GM21529 (cell line): ENCODE data around the gene COX4I1.
A peak's percentile ranks its signal among the peaks of the same experiment; 100 is the strongest.
"Not testable (repeated sequence)": the region's sequence is repeated elsewhere in the genome, so short reads cannot be mapped to it uniquely, and the experiment has no call there.

Experiments used
- ATAC-seq: cut with Tn5 transposase; IDR thresholded peaks from one replicate; pipeline ENCODE4 v1.9.1; 2021; ENCODE audit not compliant: unreplicated experiment

Gene COX4I1

DNA sequence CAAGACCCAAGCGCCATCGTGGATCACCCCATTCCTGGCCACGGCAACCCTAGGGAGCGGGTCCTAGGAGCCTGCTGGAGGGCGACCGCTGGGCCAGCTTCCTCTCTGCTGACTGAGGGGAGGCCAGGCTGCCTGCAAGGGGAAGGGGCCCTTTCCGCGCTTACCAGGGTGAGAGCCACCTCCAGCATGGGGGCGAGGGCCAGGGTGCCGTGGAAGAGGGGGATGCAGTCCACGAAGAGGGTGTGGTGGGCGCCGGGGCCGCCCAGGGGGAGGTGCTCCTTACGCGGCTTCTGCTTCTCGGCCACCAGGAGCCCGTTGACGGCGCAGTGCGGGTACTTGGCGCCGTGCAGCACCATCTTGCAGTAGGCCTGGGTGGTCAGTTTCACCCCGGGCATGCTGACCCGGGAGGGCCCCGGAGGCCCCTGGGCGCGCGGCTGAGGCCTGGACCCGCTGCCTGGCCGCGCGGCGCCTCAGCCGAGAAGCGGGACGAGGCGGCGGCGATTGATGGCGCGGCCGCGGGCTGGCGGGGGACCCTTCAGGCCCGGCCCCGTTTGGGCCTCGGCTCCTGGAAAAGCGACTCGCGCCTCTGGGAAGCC lies 496 bp upstream of the COX4I1 start:
- peak; percentile 19 for ATAC-seq

DNA sequence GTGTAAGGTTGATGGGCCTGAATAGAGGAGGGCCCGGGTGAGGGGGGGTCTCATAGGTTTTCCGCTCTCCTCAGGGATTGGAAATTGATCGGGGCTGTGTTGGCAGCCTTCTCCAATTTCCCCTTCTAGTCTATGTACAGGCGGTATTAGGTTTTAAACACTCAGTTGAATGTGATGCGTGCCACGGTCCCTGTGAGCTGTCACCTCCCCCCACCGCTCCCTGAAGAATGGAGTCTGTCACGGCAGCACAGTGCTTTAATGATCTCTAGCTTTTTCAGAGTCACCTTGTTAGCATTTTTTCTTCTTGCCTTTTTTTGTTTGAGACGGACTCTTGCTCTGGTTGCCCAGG lies 800 bp downstream of the COX4I1 start:
- ATAC-seq: no peak

DNA sequence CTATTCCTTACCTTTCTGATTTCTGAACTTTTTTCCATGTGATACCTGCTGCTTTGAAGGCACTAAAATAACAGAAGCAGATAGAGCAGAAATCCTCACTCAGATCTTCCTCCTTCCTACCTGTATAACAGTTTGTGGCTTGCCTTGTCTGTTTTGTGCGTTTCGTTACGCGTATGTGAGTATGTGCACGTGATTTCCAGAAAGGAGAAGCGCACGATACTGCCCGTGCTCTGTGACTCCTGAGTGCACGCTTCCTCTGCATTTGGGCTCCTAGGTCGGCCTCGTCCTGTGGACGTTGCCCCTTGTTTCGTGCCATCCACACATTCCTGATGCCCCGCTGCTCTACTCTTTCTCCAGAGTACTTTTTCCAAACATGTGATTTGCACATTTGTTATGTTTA lies 4.1 kb downstream of the COX4I1 start:
- no peak for ATAC-seq

DNA sequence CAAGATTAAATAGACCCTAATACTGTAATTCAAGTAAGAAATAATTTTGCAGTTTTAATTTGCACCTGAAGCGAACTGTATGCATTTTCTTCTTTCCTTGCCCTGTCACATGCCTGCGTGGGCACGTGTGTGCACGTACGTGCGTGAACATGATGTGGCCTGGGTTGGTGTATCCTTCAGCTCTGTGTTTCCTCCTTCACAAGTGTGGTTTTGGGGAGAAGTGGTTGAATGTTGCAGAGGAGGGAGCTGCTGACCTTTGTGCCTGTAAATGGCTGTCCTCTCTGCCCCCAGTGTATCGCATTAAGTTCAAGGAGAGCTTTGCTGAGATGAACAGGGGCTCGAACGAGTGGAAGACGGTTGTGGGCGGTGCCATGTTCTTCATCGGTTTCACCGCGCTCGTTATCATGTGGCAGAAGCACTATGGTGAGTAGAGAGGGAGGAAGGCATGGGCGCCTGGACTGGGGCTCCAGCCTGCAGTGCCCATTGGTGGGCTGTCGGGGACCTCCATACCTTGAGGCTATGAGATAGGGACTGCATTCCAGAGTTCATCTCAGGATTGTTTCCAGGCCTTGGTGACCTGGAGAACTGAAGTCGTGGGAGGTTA lies 6.0 kb downstream of the COX4I1 start:
- no peak for ATAC-seq

DNA sequence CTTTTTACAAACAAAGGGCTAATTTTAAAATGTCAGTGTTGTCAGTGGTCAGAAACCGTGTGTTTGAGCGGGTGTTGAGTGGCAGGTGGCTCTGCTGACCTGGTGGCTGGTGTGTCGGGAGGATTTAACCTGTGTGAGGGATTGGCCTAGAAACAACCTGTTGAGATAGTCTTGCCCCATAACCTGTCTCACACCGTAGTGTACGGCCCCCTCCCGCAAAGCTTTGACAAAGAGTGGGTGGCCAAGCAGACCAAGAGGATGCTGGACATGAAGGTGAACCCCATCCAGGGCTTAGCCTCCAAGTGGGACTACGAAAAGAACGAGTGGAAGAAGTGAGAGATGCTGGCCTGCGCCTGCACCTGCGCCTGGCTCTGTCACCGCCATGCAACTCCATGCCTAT lies 7.0 kb downstream of the COX4I1 start:
- no peak for ATAC-seq

DNA sequence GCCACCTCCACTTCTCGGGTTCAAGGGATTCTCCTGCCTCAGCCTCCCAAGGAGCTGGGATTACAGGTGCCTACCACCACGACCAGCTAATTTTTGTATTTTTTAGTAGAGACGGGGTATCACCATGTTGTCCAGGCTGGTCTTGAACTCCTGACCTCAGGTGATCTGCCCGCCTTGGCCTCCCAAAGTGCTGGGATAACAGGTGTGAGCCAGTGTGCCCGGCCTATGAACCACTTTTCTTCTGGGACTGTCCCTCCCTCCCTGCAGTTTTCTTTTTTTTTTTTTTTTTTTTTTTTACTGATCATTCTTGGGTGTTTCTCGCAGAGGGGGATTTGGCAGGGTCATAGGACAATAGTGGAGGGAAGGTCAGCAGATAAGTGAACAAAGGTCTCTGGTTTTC lies 7.8 kb downstream of the COX4I1 start:
- ATAC-seq: not testable (repeated sequence)

DNA sequence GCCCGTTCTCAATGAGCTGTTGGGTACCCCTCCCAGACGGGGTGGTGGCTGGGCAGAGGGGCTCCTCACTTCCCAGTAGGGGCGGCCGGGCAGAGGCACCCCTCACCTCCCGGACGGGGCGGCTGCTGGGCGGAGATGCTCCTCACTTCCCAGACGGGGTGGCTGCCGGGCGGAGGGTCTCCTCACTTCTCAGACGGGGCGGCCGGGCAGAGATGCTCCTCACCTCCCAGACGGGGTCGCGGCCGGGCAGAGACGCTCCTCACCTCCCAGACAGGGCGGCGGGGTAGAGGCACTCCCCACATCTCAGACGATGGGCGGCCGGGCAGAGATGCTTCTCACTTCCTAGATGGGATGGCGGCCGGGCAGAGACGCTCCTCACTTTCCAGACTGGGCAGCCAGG lies 8.6 kb downstream of the COX4I1 start:
- not testable (repeated sequence) for ATAC-seq

DNA sequence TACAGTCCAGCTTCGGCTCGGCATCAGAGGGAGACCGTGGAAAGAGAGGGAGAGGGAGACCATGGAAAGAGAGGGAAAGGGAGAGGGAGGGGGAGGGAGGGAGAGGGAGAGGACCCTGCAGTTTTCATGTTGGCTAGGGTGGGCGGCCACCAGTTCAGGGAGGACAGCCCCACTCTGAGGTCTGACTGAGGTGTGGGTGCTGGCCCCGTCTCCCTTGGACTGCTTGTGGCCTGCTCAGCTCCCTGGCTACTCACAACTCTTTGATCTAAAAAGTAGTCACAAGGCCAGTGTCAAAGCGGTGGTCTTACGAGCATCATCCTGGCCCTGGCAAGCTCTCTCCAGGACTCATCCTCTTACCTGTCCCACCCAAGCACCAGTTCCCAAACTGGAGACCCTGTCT lies 9.4 kb downstream of the COX4I1 start:
- ATAC-seq: no peak

DNA sequence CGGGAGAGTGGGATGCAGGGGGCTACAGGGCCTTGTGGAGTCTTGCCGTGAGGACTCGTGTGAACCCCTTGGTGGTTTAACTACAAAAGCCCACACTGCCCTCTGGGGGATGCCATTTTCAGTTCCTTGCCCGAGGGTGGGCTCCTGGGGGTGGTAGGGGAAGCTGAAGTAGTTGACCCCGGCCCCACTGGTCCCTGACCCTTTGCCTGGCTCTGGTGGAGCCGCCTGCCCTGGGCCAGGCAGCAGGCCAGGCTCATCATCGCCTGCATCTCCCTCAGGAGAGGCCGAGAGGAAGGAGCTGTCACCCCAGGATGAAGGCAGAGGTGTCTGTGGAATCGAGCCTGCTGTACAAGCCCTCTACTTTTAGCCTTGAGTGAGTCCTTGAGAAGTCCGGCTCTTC lies 10.2 kb downstream of the COX4I1 start:
- no peak for ATAC-seq

DNA sequence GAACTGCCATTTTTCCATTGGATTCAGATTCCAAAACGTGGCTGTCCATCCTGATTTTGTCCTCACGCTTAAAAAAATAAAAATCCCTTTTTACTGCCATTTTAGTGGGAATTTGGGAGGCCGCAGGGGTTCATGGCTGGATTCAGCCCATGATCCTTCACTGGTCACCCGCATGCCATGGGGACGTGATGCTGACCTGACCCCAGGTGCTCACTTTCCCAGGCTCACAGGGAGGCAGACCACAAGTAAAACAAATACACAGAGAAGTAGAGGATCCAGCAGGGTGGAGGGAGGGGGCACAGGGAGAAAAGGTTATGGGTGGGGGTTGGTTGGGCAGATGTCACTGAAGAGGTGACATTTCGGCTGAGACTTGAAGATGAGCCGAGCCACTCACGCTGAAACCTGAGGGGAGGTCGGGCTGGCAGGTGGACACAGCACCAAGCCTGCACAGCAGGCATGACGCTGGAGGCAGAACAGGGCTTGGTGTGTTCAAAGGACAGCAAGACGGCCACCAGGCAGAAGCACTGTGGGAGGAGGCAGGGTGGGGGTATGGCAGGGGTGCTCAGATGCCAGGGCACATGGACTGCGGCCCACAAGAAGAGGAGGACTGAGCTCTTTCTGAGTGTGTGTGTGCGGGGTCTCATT lies 10.7 kb downstream of the COX4I1 start:
- no peak for ATAC-seq

DNA sequence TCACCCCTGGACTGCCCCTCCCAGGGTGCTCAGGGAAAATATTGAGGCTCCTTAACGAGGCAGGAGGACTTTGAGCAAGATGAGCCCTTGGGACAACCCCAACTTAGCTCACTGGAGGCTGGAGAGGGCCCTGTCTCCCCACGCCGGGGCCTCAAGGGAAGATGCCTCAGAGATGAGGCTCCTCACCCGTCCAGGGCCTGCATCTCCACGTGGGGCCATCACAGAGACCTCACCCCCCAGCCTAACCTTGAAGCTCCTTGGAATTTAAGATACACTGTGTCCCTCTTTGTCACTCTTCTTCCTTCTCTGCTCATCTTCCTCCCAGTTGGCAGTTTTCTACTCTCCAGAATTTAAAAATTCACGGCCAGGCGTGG lies 11.2 kb downstream of the COX4I1 start:
- no peak for ATAC-seq

DNA sequence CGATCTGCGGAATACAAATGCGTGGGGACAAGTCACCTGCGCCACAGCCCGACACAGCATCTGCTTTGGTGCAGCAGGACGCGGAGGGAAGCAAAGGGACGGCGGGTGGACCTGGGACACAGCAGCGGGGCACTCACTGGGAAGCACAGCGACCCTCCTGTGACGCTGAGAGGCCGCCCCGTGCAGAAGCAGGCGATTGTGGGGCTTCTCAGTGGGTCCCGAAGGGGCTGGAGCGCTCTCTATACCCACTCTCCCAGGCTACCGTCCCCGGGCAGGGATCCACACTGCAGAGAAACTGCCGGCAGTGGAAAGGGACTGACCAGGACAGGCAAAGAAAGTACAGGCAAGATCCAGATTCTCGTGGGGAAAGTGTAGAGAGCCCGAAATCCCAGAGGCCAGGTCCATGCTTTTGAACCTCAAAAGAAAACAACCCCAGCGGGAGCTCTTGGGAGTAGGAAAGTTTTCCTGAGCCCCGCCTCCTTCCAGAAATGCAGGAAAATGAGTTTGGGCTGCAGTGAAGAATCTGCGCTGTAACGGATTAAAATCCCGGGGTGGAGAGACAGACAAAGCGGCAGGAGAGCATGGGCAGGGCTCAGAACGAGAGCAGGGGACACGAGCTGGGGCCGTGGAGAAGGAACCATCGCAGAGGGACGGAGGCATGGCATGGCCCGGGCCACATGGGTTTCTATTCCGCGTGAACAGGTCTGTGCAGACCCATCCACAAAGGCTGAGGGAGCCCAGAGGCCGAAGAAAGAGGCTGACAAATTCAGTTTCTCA lies 12.7 kb downstream of the COX4I1 start:
- no peak for ATAC-seq

DNA sequence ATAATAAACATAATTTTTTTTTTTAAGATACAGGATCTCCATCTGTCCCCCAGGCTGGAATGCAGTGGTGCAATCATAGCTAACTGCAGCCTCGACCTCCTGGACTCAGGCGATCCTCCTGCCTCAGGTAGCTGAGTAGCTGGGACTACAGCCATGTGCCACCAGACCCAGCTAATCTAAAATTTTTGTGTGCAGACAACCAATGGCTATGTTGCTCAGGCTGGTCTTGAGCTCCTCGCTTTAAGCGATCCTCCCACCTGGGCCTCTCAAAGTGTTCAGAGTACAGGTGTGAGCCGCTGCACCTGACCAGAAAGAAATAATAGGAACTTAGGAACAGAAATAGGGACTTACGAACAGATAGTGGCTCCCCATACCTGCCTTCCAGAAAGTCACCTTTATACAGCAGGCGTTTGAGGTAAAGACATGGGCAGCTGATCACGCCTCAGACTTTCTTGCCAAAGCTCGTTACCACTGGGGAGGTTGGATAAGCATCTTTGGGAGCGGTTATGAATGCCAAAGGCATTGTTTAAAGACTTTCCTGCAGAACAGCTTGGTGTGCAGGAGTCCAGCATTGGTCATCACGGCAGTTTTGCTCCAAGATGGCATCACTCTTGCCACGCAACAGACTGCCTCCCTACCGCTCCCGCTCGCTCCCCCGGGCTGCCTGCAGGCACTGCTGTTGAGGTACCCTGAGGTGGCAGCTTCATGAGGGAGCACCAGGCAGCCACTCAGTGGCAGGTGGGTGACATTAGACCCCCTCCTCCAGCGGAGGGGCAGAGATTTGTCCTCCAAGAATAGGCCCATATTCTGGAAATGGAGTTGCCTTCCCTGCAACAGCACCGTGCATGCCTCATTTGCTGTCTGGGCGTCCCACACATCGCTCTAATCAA lies 13.6 kb downstream of the COX4I1 start:
- no peak for ATAC-seq

DNA sequence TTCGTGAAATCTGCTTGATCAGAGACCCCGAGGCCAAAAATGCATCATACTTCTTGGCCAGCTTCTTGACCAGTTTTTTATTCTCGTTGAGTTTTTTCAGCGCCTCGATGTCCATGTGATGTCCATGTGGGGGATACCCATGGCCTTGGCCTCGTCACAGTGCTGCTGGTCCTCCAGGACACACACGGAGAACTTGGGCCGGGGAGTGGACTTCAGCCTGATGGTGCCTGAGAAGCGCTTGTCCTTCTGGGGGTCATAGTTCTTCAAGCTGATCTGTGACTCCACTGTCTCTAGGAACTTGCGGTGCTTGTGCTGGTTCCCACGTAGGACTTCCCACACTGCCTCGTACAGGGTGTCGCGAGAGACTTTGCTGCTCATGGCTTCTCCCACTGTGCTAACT lies 16.7 kb downstream of the COX4I1 start:
- no peak for ATAC-seq

DNA sequence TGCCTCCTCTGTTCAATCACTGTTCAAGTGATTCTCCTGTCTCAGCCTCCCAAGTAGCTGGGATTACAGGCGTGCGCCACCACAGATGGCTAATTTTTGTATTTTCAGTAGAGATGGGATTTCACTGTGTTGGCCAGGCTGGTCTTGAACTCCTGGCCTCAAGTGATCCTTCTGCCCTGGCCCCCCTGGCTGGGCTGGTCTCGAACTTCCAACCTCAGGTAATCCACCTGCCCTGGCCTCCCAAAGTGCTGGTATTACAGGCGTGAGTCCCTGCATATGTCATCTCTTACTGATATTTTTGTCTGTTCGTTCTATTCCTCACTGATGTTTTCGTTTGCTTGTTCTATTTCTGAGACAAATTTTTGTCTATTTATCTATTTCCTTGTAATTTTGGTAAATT lies 17.7 kb downstream of the COX4I1 start:
- not testable (repeated sequence) for ATAC-seq

DNA sequence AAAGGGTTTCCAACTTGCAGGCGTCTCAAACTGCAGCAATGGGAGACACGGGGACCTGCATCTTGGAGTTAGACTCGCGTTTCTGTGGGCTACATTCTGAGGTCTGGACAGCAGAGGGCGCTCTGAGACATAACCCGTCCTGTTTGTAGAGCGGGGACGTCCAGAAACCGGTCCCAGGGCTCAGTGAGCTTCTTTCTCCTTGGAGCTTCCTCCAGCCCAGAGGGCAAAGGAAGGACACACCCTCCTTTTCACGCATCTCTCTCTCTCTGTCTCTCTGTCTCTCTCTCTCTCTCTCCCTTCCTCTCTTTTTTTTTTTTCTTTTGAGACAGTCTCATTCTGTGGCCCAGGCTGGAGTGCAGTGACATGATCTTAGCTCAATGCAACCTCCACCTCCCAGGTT lies 19.8 kb downstream of the COX4I1 start:
- peak; percentile 64 for ATAC-seq

DNA sequence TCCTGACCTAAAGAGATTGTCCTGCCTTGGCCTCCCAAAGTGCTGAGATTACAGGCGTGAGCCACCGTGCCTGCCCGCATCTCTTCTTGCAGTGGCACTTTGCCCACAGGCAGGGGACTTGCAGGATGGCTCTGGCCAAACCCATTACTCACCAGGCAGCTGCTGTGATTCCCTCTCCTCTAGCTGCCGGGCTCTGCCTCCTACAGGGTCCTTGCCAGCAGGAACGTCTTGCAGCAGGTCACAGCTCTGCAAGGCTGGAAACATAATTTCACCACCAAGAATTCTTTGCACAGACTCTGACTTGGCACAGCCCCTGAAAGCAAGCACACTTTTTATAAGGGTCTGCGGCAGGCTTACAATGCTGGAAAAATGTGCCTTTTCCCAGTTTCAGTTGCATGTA lies 20.3 kb downstream of the COX4I1 start:
- ATAC-seq: no peak

DNA sequence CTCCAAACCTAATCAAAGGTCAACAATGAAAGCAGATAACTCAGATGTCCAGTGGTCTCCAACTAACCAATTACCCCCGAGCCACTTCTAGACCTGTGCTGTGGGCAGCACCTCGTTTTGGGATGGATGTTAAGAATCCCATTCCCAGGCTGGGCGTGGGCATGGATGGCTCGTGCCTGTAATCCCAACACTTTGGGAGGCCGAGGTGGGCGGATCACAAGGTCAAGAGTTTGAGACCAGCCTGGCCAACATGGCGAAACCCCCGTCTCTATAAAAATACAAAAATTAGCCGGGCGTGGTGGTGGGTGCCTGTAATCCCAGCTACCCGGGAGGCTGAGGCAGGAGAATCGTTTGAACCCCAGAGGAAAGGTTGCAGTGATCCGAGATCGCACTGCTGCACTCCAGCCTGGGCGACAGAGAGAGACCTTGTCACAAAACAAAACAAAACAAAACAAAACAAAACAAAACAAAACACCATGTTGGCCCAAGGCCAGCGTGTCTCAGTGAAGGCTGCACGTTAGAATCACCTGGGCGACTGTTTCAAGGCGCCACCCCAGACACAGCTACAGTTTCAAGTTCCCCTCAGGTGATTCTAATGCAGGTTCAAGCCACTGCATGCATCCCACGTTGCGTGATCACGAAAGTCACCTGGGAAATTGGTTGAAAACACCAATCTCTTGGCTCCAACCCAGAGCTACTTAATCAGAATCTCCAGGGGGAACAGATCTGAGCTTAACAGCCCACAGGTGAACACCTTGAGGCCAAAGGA lies 21.3 kb downstream of the COX4I1 start:
- no peak for ATAC-seq

DNA sequence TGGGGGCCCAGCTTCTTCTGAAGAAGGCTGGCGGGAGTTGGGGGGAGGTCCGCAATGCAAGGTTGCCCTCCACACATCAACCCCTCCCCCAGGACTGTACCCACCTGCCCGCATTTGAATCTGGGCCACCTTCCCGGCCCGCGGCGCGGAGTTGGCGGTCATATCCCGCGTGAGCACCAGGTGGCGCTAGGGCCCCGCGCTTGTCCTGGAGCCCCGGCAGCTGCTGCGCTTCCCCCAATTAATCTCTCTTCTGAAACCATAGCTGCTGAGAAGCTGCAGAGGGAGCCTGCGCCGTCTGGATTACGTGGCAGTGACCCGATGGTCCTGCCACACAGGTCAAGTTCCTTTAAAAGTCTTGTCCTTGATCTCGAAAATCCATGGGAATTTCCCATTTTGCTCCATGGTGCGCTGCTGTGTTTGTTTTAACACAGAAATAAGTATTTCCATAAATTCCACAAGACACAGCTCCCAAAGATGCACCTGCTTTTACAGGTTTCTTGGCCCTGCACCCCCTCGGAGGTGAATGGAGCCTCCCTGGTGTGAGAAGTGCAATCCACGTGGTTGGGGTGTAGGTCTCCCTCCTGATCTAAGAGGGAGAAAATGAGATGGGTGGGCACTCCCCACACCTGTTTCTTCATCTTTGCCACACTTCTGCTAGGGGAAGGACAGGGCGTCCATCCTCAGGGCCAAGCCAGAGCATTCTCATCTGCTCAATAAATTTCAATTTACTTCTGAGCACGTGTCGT lies 22.1 kb downstream of the COX4I1 start:
- peak; percentile 73 for ATAC-seq

DNA sequence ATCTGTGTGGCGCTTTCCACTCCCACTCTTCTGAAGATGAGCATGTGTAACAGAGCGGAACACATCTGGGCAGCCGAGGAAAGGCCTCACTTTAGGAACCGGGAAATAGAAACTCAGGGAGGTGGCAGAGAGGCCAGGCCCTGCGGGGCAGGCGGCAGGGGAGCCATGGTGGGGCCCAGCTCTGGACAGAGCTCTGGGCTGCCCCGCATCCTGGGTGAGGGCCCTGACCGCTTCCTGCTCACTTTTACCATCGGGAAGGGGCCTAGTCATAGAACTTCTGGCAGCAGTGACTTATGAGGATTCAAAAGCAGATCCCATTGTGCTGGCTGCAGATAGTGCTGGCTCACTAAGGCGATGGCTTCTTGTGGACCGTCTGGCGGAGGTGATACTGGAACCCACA lies 22.6 kb downstream of the COX4I1 start:
- ATAC-seq: no peak
